ENCODE measurements around the gene ITGBL1. TPM values are rescaled to one million over a fixed set of nuclear protein-coding genes. Genes with fewer than 3 reads are reported as not detected.

Gene ITGBL1
- total and polyA plus RNA-seq, 3 donors from 2014 or later: 5.7 to 7.7 (median 5.8) TPM

GRCh38 chr13:101660711-101661110 is 208.2 kb downstream of the ITGBL1 start:
- Histone ChIP-seq H3K4me3 (no peak overlapping the region), H3K9me3 (no peaks in the 10 kb centered on the region), H3K36me3 (ENCODE audit: low read depth, missing control alignments) (no peaks in the 10 kb centered on the region), H3K27me3 (no peaks in the 10 kb centered on the region), H3K4me1 (no peaks in the 10 kb centered on the region), H3K27ac (no peak overlapping the region)
- TF ChIP-seq CTCF (IDR thresholded peaks at IDR 0.05) (no peak), POLR2A (IDR thresholded peaks at IDR 0.05) (no peak)
- intact Hi-C loops (cut with DNase I; ENCODE audit: low total_unique reads): no loop called here
- no peak for DNase-seq
- 91 to 98% methylated on average over 2 of the region's 2 CpGs for WGBS, 2 donors

GRCh38 chr13:101661839-101662238 is 209.4 kb downstream of the ITGBL1 start:
- intact Hi-C loops (cut with DNase I; ENCODE audit: low total_unique reads): no loop called here
- no peaks in the 10 kb centered on the region for H3K9me3 ChIP-seq
- DNase-seq: no peak
- no peak overlapping the region for H3K4me3 ChIP-seq
- no peak overlapping the region for H3K27ac ChIP-seq
- no peaks in the 10 kb centered on the region for H3K27me3 ChIP-seq
- H3K4me1 ChIP-seq: no peaks in the 10 kb centered on the region
- WGBS, 2 donors: 34 to 79% methylated on average over 4 of the region's 4 CpGs
- TF ChIP-seq CTCF (IDR thresholded peaks at IDR 0.05) (no peak), POLR2A (IDR thresholded peaks at IDR 0.05) (no peak)
- H3K36me3 ChIP-seq (ENCODE audit: low read depth, missing control alignments): no peaks in the 10 kb centered on the region

GRCh38 chr13:101673360-101674105 is 221.1 kb downstream of the ITGBL1 start:
- Histone ChIP-seq H3K27me3 (no peaks in the 10 kb centered on the region), H3K9me3 (no peaks in the 10 kb centered on the region), H3K4me3 (no peak overlapping the region), H3K27ac (no peak overlapping the region), H3K36me3 (ENCODE audit: low read depth, missing control alignments) (no peaks in the 10 kb centered on the region), H3K4me1 (no peaks in the 10 kb centered on the region)
- intact Hi-C loops (cut with DNase I; ENCODE audit: low total_unique reads): no loop called here
- no peak for DNase-seq
- WGBS, 2 donors: 75 to 81% methylated on average over 4 of the region's 4 CpGs
- TF ChIP-seq CTCF (IDR thresholded peaks at IDR 0.05) (no peak), POLR2A (IDR thresholded peaks at IDR 0.05) (no peak)

GRCh38 chr13:101681834-101682233 is 229.4 kb downstream of the ITGBL1 start:
- no peak for DNase-seq
- TF ChIP-seq CTCF (IDR thresholded peaks at IDR 0.05) (no peak), POLR2A (IDR thresholded peaks at IDR 0.05) (no peak)
- Histone ChIP-seq H3K27me3 (no peaks in the 10 kb centered on the region), H3K27ac (no peak overlapping the region), H3K36me3 (ENCODE audit: low read depth, missing control alignments) (no peaks in the 10 kb centered on the region), H3K9me3 (no peaks in the 10 kb centered on the region), H3K4me1 (no peaks in the 10 kb centered on the region), H3K4me3 (no peak overlapping the region)
- intact Hi-C loops (cut with DNase I; ENCODE audit: low total_unique reads): no loop called here

- no peaks in the 10 kb centered on the region for H3K27me3 ChIP-seq
- no peaks in the 10 kb centered on the region for H3K9me3 ChIP-seq
- DNase-seq: no peak
- intact Hi-C loops (cut with DNase I; ENCODE audit: low total_unique reads): no loop called here
- TF ChIP-seq POLR2A (IDR thresholded peaks at IDR 0.05) (no peak), CTCF (IDR thresholded peaks at IDR 0.05) (no peak)
- H3K27ac ChIP-seq: no peak overlapping the region
- 87 to 89% methylated on average over 2 of the region's 2 CpGs for WGBS, 2 donors
- no peaks in the 10 kb centered on the region for H3K36me3 ChIP-seq (ENCODE audit: low read depth, missing control alignments)
- no peaks in the 10 kb centered on the region for H3K4me1 ChIP-seq
- no peak overlapping the region for H3K4me3 ChIP-seq
Measured at GRCh38 chr13:101686003-101686402, 233.5 kb downstream of the ITGBL1 start.

Measured in testis (tissue), 3 donors.